Retina (tissue), 1 donor: ENCODE results near the gene PPP1R14C.
"Not testable (repeated sequence)": the region's sequence is repeated elsewhere in the genome, so short reads cannot be mapped to it uniquely, and the experiment has no call there.

Source experiments
- DNase-seq: peaks from one replicate; pipeline ENCODE4 v3.0.0-alpha.2; 2016

The PPP1R14C gene

GRCh38 chr6:150142670-150143515, at the start of gene PPP1R14C:
Gene PPP1R14C (plus strand): TSS chr6:150143044. CDS start chr6:150143193, 149 bp downstream.
- DNase-seq: peak; percentile 85

- peak; percentile 46 for DNase-seq
Measured at GRCh38 chr6:150093397-150093796, 49.4 kb upstream of the PPP1R14C start.

GRCh38 chr6:150098155-150098554, 44.7 kb upstream of the PPP1R14C start:
- DNase-seq: no peak

- DNase-seq: no peak
Measured at GRCh38 chr6:150099546-150099945, 43.3 kb upstream of the PPP1R14C start.

- DNase-seq: no peak
Measured at GRCh38 chr6:150099953-150100352, 42.9 kb upstream of the PPP1R14C start.

GRCh38 chr6:150100745-150101144, 42.1 kb upstream of the PPP1R14C start:
- no peak for DNase-seq

GRCh38 chr6:150102750-150103270, 40.0 kb upstream of the PPP1R14C start:
- DNase-seq: no peak

GRCh38 chr6:150112233-150112632, 30.6 kb upstream of the PPP1R14C start:
- DNase-seq: no peak

- no peak for DNase-seq
Measured at GRCh38 chr6:150115769-150116168, 27.1 kb upstream of the PPP1R14C start.

GRCh38 chr6:150116200-150116800, 26.5 kb upstream of the PPP1R14C start:
- no peak for DNase-seq

GRCh38 chr6:150118203-150118602, 24.6 kb upstream of the PPP1R14C start:
- no peak for DNase-seq

- DNase-seq: peak; percentile 16
Measured at GRCh38 chr6:150118627-150119026, 24.2 kb upstream of the PPP1R14C start.

GRCh38 chr6:150119173-150119572, 23.7 kb upstream of the PPP1R14C start:
- DNase-seq: no peak

- no peak for DNase-seq
Measured at GRCh38 chr6:150123645-150124044, 19.2 kb upstream of the PPP1R14C start.

GRCh38 chr6:150124235-150124634, 18.6 kb upstream of the PPP1R14C start:
- DNase-seq: no peak

- DNase-seq: no peak
Measured at GRCh38 chr6:150126641-150127291, 16.1 kb upstream of the PPP1R14C start.

GRCh38 chr6:150128425-150128824, 14.4 kb upstream of the PPP1R14C start:
- DNase-seq: no peak

- no peak for DNase-seq
Measured at GRCh38 chr6:150129616-150130505, 13.0 kb upstream of the PPP1R14C start.

- no peak for DNase-seq
Measured at GRCh38 chr6:150133686-150134085, 9.2 kb upstream of the PPP1R14C start.

GRCh38 chr6:150134280-150134920, 8.4 kb upstream of the PPP1R14C start:
- DNase-seq: no peak

GRCh38 chr6:150137711-150138110, 5.1 kb upstream of the PPP1R14C start:
- DNase-seq: not testable (repeated sequence)

GRCh38 chr6:150138638-150139037, 4.2 kb upstream of the PPP1R14C start:
- no peak for DNase-seq
